Neural cell (in vitro differentiated cells): ENCODE results near the gene CDC25B. TPM values are rescaled to one million over a fixed set of nuclear protein-coding genes. Genes with fewer than 3 reads are reported as not detected.

Experiments
- H2AFZ ChIP-seq: fragments of 200-600, 300-800 bp; sonication (generic), shearing (Covaris generic); 2 replicates; pipeline ENCODE4 v1.6.0; 2014; ENCODE audit warnings: low read depth, mild to moderate bottlenecking, antibody characterized with exemption, low read length, moderate library complexity
- H3F3A ChIP-seq: fragments of 200-600 bp; shearing (Covaris generic); 2 replicates; pipeline ENCODE4 v1.6.1; 2016; ENCODE audit warnings: mild to moderate bottlenecking, moderate library complexity, mixed read lengths, antibody characterized with exemption, low read length; ENCODE audit not compliant: insufficient read depth, poor library complexity, severe bottlenecking
- H3K27ac ChIP-seq: fragments of 200-600, 300-800 bp; sonication (generic), shearing (Covaris generic); 2 replicates; pipeline ENCODE4 v1.5.1; 2014; ENCODE audit warnings: mild to moderate bottlenecking, low read length, moderate library complexity
- H3K27me3 ChIP-seq: fragments of 300-800, 200-600 bp; sonication (generic), shearing (Covaris generic); 2 replicates; pipeline ENCODE4 v1.6.0; 2014; ENCODE audit warnings: mild to moderate bottlenecking, low read depth, low read length, moderate library complexity; ENCODE audit not compliant: insufficient read depth
- H3K36me3 ChIP-seq: fragments of 300-800, 200-600 bp; sonication (generic), shearing (Covaris generic); 2 replicates; pipeline ENCODE4 v1.5.1; 2014; ENCODE audit warnings: mild to moderate bottlenecking, antibody characterized with exemption, low read length, moderate library complexity; ENCODE audit not compliant: insufficient read depth
- H3K4me2 ChIP-seq: fragments of 300-800, 200-600 bp; sonication (generic), shearing (Covaris generic); 2 replicates; pipeline ENCODE4 v1.6.0; 2014; ENCODE audit warnings: mild to moderate bottlenecking, low read length
- H3K4me3 ChIP-seq: fragments of 300-800, 200-600 bp; sonication (generic), shearing (Covaris generic); 2 replicates; pipeline ENCODE4 v1.5.1; 2014; ENCODE audit warnings: mild to moderate bottlenecking, low read length, moderate library complexity
- H3K79me2 ChIP-seq: fragments of 200-600 bp; shearing (Covaris generic); replicated peaks from 2 replicates; pipeline ENCODE4 v1.6.0; 2014; ENCODE audit warnings: mild to moderate bottlenecking, low read length, moderate library complexity; ENCODE audit not compliant: insufficient read depth
- H3K9ac ChIP-seq: fragments of 300-800, 200-600 bp; sonication (generic), shearing (Covaris generic); 2 replicates; pipeline ENCODE4 v1.6.1; 2016; ENCODE audit warnings: mild to moderate bottlenecking, low read length, mixed read lengths
- H3K9me2 ChIP-seq: fragments of 200-600 bp; shearing (Covaris generic); 2 replicates; pipeline ENCODE4 v1.6.1; 2016; ENCODE audit warnings: mild to moderate bottlenecking, low read length, mixed read lengths; ENCODE audit not compliant: insufficient read depth
- H3K9me3 ChIP-seq: fragments of 200-600, 300-800 bp; sonication (generic), shearing (Covaris generic); 2 replicates; pipeline ENCODE4 v1.6.1; 2016; ENCODE audit warnings: mild to moderate bottlenecking, mixed run types, low read length, moderate library complexity, mixed read lengths
- H4K20me1 ChIP-seq: fragments of 200-600 bp; shearing (Covaris generic); 2 replicates; pipeline ENCODE4 v1.6.1; 2016; ENCODE audit warnings: mild to moderate bottlenecking, mixed run types; ENCODE audit not compliant: insufficient read depth
- CTCF ChIP-seq: fragments of 450-650 bp; IDR thresholded peaks from 2 replicates; pipeline ENCODE4 v1.5.1; 2014; ENCODE audit warnings: antibody characterized with exemption, mild to moderate bottlenecking, moderate library complexity; ENCODE audit not compliant: poor library complexity, severe bottlenecking
- EP300 ChIP-seq: fragments of 450-650 bp; conservative IDR thresholded peaks from 2 replicates; pipeline ENCODE4 v1.6.1; 2014; ENCODE audit warnings: antibody characterized with exemption, mild to moderate bottlenecking, moderate library complexity; ENCODE audit not compliant: poor library complexity, severe bottlenecking
- EZH2 ChIP-seq: fragments of 200-600, 300-800 bp; shearing (Covaris generic), sonication (generic); IDR thresholded peaks from 2 replicates; pipeline ENCODE4 v1.6.1; 2014; ENCODE audit warnings: antibody characterized with exemption, low read length, borderline replicate concordance, mild to moderate bottlenecking; ENCODE audit not compliant: insufficient read depth, poor library complexity, severe bottlenecking
- MXI1 ChIP-seq: fragments of 450-650 bp; conservative IDR thresholded peaks from 2 replicates; pipeline ENCODE4 v1.6.1; 2014; ENCODE audit warnings: antibody characterized with exemption, mild to moderate bottlenecking; ENCODE audit not compliant: poor library complexity, severe bottlenecking
- POLR2AphosphoS5 ChIP-seq: IDR thresholded peaks from 2 replicates; pipeline ENCODE4 v1.6.1; 2012
- RAD21 ChIP-seq: fragments of 450-650 bp; conservative IDR thresholded peaks from 2 replicates; pipeline ENCODE4 v1.6.1; 2014; ENCODE audit warnings: antibody characterized with exemption, mild to moderate bottlenecking, moderate library complexity
- REST ChIP-seq: IDR thresholded peaks from 2 replicates; pipeline ENCODE4 v1.6.1; 2012; ENCODE audit warnings: borderline replicate concordance
- SMC3 ChIP-seq: fragments of 450-650 bp; conservative IDR thresholded peaks from 2 replicates; pipeline ENCODE4 v1.6.1; 2014; ENCODE audit warnings: antibody characterized with exemption, mild to moderate bottlenecking, moderate library complexity; ENCODE audit not compliant: poor library complexity
- TAF1 ChIP-seq: IDR thresholded peaks from 2 replicates; pipeline ENCODE4 v1.6.1; 2012; ENCODE audit warnings: low read depth
- polyA plus RNA-seq: library from polyadenylated mRNA; depleted of rRNA; stranded (reverse); fragments of >200 nt; gene quantifications from 2 replicates; pipeline ENCODE4 v1.2.3, GENCODE V29; 2014

The CDC25B gene
- polyA plus RNA-seq, 1 donor from 2014 or later: 26.5 TPM

- no peaks in the 10 kb centered on the region for H3K79me2 ChIP-seq
- H3K9me3 ChIP-seq: no peaks in the 10 kb centered on the region
- H2AFZ ChIP-seq: no peak overlapping the region
- H3K9me2 ChIP-seq: no peaks in the 10 kb centered on the region
- H3K9ac ChIP-seq: peak overlapping the region; percentile 23
- H3K27me3 ChIP-seq: peaks cover 34% of the 10 kb centered on the region
- no peaks in the 10 kb centered on the region for H4K20me1 ChIP-seq
- no peak for TF ChIP-seq RAD21
- no peak for TF ChIP-seq REST
- no peak for TF ChIP-seq CTCF
- no peak for TF ChIP-seq MXI1
- no peak for TF ChIP-seq SMC3
- H3F3A ChIP-seq: no peaks in the 10 kb centered on the region
- peak overlapping the region; percentile 56 for H3K4me3 ChIP-seq
- H3K27ac ChIP-seq: no peak overlapping the region
- H3K4me2 ChIP-seq: no peak overlapping the region
- no peaks in the 10 kb centered on the region for H3K36me3 ChIP-seq
Observed at GRCh38 chr20:3777381-3777715, 18.8 kb upstream of the CDC25B start.

GRCh38 chr20:3777716-3778629 lies 18.1 kb upstream of the CDC25B start:
- Histone ChIP-seq H4K20me1 (no peaks in the 10 kb centered on the region), H3K9me2 (no peaks in the 10 kb centered on the region), H3K9me3 (no peaks in the 10 kb centered on the region), H3K36me3 (no peaks in the 10 kb centered on the region), H3K27ac (no peak overlapping the region), H3K27me3 (peaks cover 34% of the 10 kb centered on the region), H3K9ac (peak overlapping the region; percentile 23), H3K79me2 (no peaks in the 10 kb centered on the region), H3F3A (no peaks in the 10 kb centered on the region), H3K4me2 (no peak overlapping the region), H3K4me3 (peak overlapping the region; percentile 56), H2AFZ (no peak overlapping the region)
- no peak for TF ChIP-seq EP300
- no peak for TF ChIP-seq EZH2
- no peak for TF ChIP-seq CTCF
- no peak for TF ChIP-seq REST
- TF ChIP-seq RAD21: no peak
- TF ChIP-seq SMC3: no peak
- TF ChIP-seq TAF1: no peak
- no peak for TF ChIP-seq MXI1
- TF ChIP-seq POLR2AphosphoS5: no peak
